Subcutaneous abdominal adipose tissue (tissue), 5 donors: ENCODE measurements around the gene WWOX.
A peak's percentile ranks its signal among the peaks of the same experiment; 100 is the strongest.

Experiments used
- H3K27ac ChIP-seq: one replicate; pipeline ENCODE4 v1.7.0; 2013; ENCODE audit warnings: low read depth, mild to moderate bottlenecking, inconsistent platforms, low read length, moderate library complexity
- H3K27me3 ChIP-seq, 5 donors: one replicate each; pipeline ENCODE4 v1.7.0; 2013; ENCODE audit warnings: low read length in 5 of 5, inconsistent platforms in 1 of 5; ENCODE audit not compliant: control insufficient read depth in 5 of 5, insufficient read depth in 4 of 5
- H3K36me3 ChIP-seq, 5 donors: one replicate each; pipeline ENCODE4 v1.7.0; 2013; ENCODE audit warnings: low read length in 5 of 5; ENCODE audit not compliant: control insufficient read depth in 5 of 5, insufficient read depth in 5 of 5
- H3K4me1 ChIP-seq, 5 donors: one replicate each; pipeline ENCODE4 v1.7.0; 2013; ENCODE audit warnings: low read length in 5 of 5, mild to moderate bottlenecking in 3 of 5, moderate library complexity in 1 of 5; ENCODE audit not compliant: control insufficient read depth in 5 of 5, insufficient read depth in 5 of 5
- H3K4me3 ChIP-seq, 5 donors: one replicate each; pipeline ENCODE4 v1.7.0; 2013; ENCODE audit warnings: low read length in 5 of 5, low read depth in 1 of 5
- H3K9ac ChIP-seq, 5 donors: one replicate each; pipeline ENCODE4 v1.7.0; 2013; ENCODE audit warnings: low read length in 5 of 5, mild to moderate bottlenecking in 4 of 5, moderate library complexity in 3 of 5
- H3K9me3 ChIP-seq, 5 donors: one replicate each; pipeline ENCODE4 v1.7.0; 2013; ENCODE audit warnings: low read length in 5 of 5; ENCODE audit not compliant: control insufficient read depth in 5 of 5
- donor health status: healthy.
- donor health status: healthy.
- donor health status: healthy.
- donor health status: healthy.
- donor health status: healthy.

The WWOX gene

DNA sequence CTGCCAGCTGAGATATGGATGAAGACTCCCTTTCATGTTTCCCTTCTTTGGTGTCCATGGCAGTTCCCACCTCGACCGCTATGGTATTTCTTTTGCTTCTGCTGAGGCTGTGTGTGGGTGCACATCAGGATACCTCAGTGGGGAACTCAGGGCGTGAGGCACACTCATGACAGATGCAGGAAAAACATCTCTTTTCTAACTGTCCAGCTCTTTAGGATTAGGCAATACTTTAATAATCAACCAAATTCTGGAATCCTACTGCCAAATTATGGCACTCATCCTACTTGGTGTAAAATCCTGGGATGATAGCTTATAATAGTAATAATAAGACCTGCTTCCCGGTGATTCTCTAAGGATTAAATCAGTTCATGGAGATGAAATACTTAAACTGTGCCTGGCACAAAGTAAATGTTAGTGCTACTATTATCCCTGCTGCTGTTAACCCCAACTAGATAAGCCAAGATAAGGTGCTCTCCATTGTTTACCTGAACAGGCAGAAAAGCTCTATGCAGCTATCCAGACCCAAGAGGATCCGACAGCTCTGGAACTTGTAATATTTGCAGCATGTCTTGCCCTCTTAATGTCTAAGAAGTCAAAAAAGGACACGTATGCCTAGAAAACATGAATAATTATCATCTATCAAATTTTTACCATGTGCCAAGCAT, 543.3 kb downstream of the WWOX start:
- Histone ChIP-seq H3K27ac (no peak overlapping the region), H3K4me3 (no peak overlapping the region), H3K36me3 (no peaks in the 10 kb centered on the region), H3K4me1 (peaks cover 0 to 15% (median 0%) of the 10 kb centered on the region in 5 donors), H3K27me3 (no peaks in the 10 kb centered on the region), H3K9ac (no peak overlapping the region), H3K9me3 (no peaks in the 10 kb centered on the region)

DNA sequence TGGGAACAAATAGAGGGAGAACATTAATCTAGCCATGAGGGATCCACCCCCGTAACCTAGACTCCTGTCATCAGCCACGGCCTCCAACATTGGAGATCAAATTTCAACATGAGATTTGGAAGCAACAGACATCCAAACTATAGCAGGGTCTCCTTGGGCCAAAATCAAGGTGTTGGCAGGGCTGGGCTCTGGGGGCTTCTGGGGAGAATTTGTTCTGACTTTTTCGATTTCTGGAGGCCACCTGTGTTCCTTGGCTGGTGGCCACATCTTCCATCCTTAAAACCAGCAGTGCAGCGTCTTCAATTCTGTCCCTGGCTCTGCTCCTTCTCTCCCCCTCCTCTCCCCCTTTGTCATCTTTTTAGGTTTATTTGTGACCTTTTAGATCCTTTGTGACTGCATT, 546.2 kb downstream of the WWOX start:
- Histone ChIP-seq H3K9ac (no peak overlapping the region), H3K36me3 (no peaks in the 10 kb centered on the region), H3K4me3 (no peak overlapping the region), H3K27ac (no peak overlapping the region), H3K4me1 (peaks cover 0 to 28% (median 0%) of the 10 kb centered on the region in 5 donors), H3K9me3 (no peaks in the 10 kb centered on the region), H3K27me3 (no peaks in the 10 kb centered on the region)

DNA sequence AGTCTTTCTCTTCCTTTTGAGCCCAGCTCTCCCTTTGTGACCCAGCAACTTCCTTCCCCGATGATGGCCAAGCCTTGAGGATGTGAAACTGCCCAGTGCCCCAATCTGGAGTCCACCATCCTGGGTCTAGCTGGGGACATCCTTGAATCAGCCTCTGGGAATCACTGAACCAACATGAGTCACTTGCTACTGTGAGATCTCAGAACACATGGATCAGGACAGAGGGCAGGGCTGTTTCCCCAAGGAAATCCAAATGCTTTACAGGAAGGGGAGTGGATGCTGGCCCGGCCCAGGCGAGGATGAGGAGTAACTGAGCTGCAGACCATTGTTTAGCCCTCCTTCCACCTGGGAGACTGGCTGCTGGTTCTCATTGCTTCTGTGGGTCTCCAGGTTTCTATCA, 547.6 kb downstream of the WWOX start:
- Histone ChIP-seq H3K4me1 (peaks cover 0 to 28% (median 0%) of the 10 kb centered on the region in 5 donors), H3K9me3 (no peaks in the 10 kb centered on the region), H3K27ac (peak overlapping the region; percentile 16), H3K27me3 (no peaks in the 10 kb centered on the region), H3K4me3 (no peak overlapping the region), H3K36me3 (no peaks in the 10 kb centered on the region), H3K9ac (no peak overlapping the region)

DNA sequence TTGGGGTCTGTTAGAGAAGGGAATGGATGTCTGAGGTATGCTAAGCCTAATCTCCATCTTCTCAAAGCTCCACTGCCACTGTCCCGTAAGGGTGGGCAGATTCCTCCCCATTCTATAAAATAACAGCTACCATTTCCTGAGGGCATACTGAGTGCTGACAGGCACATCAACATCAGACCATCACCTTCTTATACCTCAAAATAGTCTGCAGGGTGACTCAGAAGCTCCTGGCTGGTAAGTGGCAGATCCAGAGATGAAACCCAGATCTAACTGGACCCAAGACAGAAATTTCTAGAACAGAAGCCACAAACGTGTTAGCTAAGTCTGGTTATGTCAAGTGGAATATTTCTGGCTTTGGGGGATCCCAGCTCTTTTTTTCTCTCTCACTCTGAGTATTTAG, 548.0 kb downstream of the WWOX start:
- H3K4me1 ChIP-seq: peaks cover 0 to 28% (median 0%) of the 10 kb centered on the region in 5 donors
- H3K36me3 ChIP-seq: no peaks in the 10 kb centered on the region
- no peak overlapping the region for H3K9ac ChIP-seq
- peak overlapping the region; percentile 16 for H3K27ac ChIP-seq
- H3K4me3 ChIP-seq: no peak overlapping the region
- H3K27me3 ChIP-seq: no peaks in the 10 kb centered on the region
- no peaks in the 10 kb centered on the region for H3K9me3 ChIP-seq

DNA sequence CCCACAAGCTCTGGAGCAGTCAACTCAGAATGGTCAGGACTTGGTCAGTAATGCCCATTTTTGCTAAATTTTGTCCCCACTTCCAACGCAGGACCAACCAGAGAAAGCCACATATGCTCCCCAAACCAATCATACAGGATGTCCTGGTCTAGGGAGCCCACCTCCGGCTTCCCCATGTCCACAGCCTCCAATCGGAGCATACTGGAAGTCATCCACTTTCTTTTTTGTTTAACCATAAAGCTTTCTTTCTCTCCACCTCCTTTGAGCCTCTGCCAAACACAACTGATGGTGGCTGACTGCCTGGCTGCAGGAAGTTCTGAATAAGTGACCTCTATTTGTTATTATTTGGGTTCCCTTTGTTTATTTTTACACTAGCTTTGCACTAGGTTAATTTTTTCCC, 549.1 kb downstream of the WWOX start:
- Histone ChIP-seq H3K36me3 (no peaks in the 10 kb centered on the region), H3K27me3 (no peaks in the 10 kb centered on the region), H3K9ac (no peak overlapping the region), H3K27ac (no peak overlapping the region), H3K9me3 (no peaks in the 10 kb centered on the region), H3K4me3 (peak overlapping the region in 2 of 5 donors; percentile 22 to 44), H3K4me1 (peaks cover 0 to 28% (median 0%) of the 10 kb centered on the region in 5 donors)

DNA sequence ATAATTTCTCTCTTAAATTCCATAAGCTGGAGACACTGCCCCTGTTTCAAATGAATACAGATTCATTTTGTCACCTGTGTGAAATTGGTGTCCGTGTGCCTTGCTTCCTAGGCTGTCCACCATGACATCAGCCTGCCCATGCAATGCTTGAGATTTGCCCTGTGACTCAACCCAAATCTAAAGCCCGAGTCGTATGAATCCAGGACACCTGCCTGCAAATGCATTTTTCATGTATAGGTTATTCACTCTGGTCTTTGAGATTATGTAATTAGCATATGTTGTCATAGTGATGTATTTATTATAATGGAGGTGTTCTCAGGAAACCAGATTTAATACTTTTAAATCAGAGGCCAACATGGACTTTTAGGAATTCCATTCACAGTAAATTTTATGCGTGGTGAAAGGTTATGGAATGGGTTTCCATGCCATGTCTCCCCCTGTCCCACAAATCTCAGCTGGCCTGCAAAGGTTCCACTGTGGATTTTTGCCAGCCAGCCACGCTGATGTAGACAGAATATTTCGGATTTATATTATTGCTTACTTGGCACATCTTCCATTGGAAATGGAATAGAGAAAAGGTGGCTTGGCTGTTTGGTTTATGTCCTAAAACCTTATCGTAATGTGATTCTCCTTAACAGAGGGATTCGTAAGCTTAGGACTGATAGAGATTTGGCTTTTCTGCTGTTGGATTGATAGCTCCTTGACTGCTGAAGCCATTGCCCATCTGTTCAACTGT, 551.1 kb downstream of the WWOX start:
- Histone ChIP-seq H3K27me3 (no peaks in the 10 kb centered on the region), H3K4me1 (peaks cover 0 to 30% (median 0%) of the 10 kb centered on the region in 5 donors), H3K4me3 (no peak overlapping the region), H3K9me3 (no peaks in the 10 kb centered on the region), H3K9ac (no peak overlapping the region), H3K36me3 (no peaks in the 10 kb centered on the region), H3K27ac (no peak overlapping the region)

DNA sequence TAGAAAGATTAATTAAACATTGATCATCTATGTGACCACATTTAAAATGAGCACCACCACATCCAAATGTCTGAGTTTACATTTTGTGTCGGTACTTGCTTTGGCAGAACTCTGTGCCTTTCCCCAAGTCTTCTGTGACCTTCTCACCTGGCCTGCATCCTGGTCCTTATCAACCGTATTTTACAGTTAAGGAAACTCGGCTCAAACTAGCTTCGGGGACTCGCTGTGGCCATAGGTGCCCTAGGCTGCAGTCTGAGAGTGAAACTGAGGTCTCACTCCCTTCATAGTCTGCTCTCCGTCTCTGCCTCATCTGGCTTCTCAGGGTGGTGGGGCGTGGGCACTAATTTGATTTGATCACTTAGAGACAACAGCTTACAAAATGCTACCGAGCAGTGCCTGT, 555.5 kb downstream of the WWOX start:
- Histone ChIP-seq H3K9ac (no peak overlapping the region), H3K36me3 (no peaks in the 10 kb centered on the region)

DNA sequence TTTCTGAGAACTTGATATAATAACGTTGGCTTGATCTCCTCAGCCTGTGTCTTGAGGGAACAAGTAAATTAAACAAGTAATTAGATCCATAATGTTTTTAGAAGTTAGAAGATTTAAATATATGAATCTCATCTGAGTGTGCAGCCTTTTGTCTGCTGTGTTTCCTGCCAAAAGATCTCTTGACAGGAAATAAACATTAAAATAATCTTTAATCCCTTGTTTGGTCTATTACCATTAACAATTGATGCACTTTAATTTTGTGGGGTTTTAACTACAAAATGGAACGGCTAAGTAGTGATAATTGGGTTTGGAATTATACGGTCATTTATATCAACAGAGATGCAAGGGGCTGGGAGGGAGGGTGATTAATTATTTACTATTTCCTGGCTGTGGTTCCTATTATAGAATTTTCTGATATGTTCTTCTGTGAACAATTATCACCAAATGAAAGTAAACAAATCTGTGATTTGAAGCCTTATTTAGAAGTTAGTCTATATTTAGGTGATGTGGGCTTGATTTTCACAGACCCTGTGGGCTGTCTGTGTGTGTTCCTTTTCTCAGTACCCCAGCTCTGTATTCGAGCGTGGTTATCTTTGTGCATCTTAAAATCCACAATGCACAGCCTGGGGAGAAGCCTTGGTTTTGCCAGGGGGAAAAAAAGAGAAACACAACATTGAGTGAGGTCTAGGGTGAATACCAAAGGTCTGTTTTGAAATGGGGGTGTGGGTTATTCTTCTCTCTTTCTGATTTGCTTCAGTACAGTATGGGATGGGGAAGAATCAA, 556.1 kb downstream of the WWOX start:
- H3K27ac ChIP-seq: no peak overlapping the region
- H3K27me3 ChIP-seq: no peaks in the 10 kb centered on the region
- no peaks in the 10 kb centered on the region for H3K36me3 ChIP-seq
- no peak overlapping the region for H3K9ac ChIP-seq
- no peaks in the 10 kb centered on the region for H3K9me3 ChIP-seq
- peaks cover 0 to 11% (median 0%) of the 10 kb centered on the region in 5 donors for H3K4me1 ChIP-seq
- H3K4me3 ChIP-seq: no peak overlapping the region

More for the DNA sequence above, 555.5 kb downstream of the WWOX start:
- no peak overlapping the region for H3K4me3 ChIP-seq
- peaks cover 0 to 11% (median 0%) of the 10 kb centered on the region in 5 donors for H3K4me1 ChIP-seq
- H3K9me3 ChIP-seq: no peaks in the 10 kb centered on the region
- H3K27me3 ChIP-seq: no peaks in the 10 kb centered on the region
- no peak overlapping the region for H3K27ac ChIP-seq

DNA sequence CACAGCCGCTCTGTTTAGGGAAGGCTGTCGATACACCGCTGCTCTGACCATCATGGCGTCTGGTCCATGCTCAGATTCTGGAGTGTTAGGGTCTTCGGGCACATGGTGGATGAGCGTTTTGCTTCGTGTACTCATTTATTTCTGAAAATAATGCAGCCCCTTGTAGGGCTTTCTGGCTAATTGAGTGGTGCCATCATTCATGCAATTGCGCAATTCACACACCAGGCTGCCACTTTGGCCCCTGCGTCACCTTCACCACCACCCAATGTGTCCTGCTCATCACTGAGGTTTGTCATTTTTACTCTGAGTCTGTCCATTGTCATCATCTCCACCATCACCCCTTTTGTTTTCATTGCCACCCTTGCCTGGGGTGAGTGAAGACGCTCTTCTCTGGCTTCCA, 557.4 kb downstream of the WWOX start:
- Histone ChIP-seq H3K9me3 (no peaks in the 10 kb centered on the region), H3K4me1 (peaks cover 0 to 11% (median 0%) of the 10 kb centered on the region in 5 donors), H3K4me3 (no peak overlapping the region), H3K9ac (no peak overlapping the region), H3K36me3 (no peaks in the 10 kb centered on the region), H3K27ac (no peak overlapping the region), H3K27me3 (no peaks in the 10 kb centered on the region)

DNA sequence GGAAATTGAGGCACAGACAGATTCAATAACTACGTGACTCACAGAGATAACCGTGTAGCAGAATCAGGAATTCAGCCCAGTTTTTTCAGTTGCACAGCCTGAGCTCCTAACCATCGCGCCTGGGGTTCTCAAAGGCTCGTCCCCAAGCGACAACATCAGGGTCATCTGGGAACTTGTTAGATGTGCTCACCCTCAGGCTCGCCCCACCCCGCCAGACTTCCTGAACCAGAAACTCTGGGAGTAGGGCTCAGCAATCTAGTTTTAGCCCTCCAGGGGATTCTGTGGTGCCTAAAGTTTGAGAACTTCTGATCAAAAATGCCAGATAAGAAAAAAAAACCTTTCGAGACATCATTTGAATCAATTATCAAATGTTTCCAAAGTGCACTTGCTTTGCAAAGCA, 559.8 kb downstream of the WWOX start:
- Histone ChIP-seq H3K27me3 (no peaks in the 10 kb centered on the region), H3K4me3 (no peak overlapping the region), H3K27ac (no peak overlapping the region), H3K36me3 (no peaks in the 10 kb centered on the region), H3K4me1 (peaks cover 0 to 11% (median 0%) of the 10 kb centered on the region in 5 donors), H3K9me3 (no peaks in the 10 kb centered on the region), H3K9ac (no peak overlapping the region)
